ENCODE results near the gene JUND.

The JUND gene

DNA sequence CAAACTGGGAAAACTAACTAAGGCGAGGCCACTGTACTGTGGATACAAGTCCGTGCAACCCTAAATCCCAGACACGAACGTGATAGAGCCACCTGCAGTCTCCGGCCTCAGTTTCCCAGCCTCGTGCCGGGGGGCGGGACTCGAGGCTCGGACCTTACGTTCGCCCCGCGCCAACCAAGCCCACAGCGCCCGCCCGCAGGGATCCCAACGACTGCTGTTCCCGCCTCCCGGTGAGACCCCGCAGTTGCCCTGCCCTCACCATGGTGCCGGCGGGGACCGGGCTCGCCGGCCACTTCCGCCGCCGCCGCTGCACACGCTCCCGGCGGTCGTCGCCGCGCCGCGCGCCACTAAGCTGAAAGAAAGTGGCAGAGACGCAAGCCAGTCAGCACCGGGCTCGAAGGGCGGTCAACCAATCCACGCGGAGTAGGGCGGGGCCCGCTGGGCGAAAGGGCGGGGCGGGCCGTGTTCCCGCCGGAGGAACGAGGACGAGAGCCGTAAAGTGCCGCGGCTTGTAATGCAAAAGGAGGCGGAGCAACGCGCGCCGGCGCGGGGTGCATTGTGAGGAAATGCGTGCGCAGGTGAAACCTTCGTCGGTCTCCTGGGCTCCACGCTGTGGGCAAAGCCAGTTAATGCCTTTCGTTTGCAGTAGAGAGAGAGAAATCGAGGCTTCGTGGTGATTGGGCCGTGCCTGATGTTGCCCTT, 41.5 kb upstream of the JUND start, which contains the start of gene LSM4:
LSM4 (minus strand) TSS at position 318 of the 702 bp plus-strand sequence; CDS start at position 262, 56 bp downstream.
- Histone ChIP-seq H4K20me1 (ENCODE audit: insufficient read depth, low read length, poor library complexity, severe bottlenecking) (peaks cover 3% of the 10 kb centered on the region), H2AFZ (ENCODE audit: low read length) (peak within 1 kb of the TSS; percentile 87), H3K79me2 (ENCODE audit: insufficient read depth, low read length) (peaks cover 43% of the 10 kb centered on the region), H3F3A (ENCODE audit: low read depth) (peaks cover 10% of the 10 kb centered on the region), H3K36me3 (ENCODE audit: insufficient read depth, low read length) (no peaks in the 10 kb centered on the region), H3K4me3 (ENCODE audit: low read length, poor library complexity, severe bottlenecking) (peak within 1 kb of the TSS; percentile 89), H3K4me1 (ENCODE audit: insufficient read depth, low read length, poor library complexity, severe bottlenecking) (peaks cover 53% of the 10 kb centered on the region), H3K9ac (ENCODE audit: low read depth, low read length, poor library complexity, severe bottlenecking) (peak within 1 kb of the TSS; percentile 100), H3K4me2 (ENCODE audit: low read depth, low read length, poor library complexity, severe bottlenecking) (peak within 1 kb of the TSS; percentile 99), H3K9me2 (replicated peaks; ENCODE audit: low read depth, low read length) (no peaks in the 10 kb centered on the region), H3K9me3 (ENCODE audit: insufficient read depth, low read depth, low read length) (no peaks in the 10 kb centered on the region), H3K27me3 (ENCODE audit: insufficient read depth, low read length, poor library complexity, severe bottlenecking) (no peaks in the 10 kb centered on the region)
- TF ChIP-seq EZH2phosphoT487 (IDR thresholded peaks at IDR 0.05; ENCODE audit: borderline replicate concordance), result no peak
- TF ChIP-seq, protein P1, sequence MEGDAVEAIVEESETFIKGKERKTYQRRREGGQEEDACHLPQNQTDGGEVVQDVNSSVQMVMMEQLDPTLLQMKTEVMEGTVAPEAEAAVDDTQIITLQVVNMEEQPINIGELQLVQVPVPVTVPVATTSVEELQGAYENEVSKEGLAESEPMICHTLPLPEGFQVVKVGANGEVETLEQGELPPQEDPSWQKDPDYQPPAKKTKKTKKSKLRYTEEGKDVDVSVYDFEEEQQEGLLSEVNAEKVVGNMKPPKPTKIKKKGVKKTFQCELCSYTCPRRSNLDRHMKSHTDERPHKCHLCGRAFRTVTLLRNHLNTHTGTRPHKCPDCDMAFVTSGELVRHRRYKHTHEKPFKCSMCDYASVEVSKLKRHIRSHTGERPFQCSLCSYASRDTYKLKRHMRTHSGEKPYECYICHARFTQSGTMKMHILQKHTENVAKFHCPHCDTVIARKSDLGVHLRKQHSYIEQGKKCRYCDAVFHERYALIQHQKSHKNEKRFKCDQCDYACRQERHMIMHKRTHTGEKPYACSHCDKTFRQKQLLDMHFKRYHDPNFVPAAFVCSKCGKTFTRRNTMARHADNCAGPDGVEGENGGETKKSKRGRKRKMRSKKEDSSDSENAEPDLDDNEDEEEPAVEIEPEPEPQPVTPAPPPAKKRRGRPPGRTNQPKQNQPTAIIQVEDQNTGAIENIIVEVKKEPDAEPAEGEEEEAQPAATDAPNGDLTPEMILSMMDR (conservative IDR thresholded peaks at IDR 0.05; ENCODE audit: low read length), result peak; percentile 49

DNA sequence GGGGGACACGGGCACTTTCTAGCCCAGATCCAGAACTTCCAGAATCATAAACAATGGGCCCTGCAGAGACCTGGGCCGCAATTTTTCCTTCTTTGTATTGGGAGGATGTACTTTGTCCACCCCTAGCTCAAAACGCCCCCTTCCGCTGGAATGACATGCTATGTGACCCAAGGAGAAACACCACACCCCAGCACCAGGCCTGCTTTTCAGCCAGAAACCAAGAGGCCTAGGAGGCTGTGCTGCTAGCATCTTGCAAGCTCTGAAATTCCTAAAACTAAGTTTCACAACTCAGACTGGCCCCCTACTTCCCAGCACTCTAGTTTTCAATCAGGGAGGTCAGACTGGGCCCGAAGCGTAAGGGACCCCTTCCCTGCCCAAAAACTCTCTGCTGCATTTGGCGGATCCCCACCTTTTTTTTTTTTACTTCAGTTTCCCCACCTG, 40.9 kb upstream of the JUND start:
- no peaks in the 10 kb centered on the region for H3K27me3 ChIP-seq (ENCODE audit: insufficient read depth, low read length, poor library complexity, severe bottlenecking)
- H3K4me3 ChIP-seq (ENCODE audit: low read length, poor library complexity, severe bottlenecking), result peak overlapping the region; percentile 89
- H3F3A ChIP-seq (ENCODE audit: low read depth), result peaks cover 15% of the 10 kb centered on the region
- peak overlapping the region; percentile 100 for H3K9ac ChIP-seq (ENCODE audit: low read depth, low read length, poor library complexity, severe bottlenecking)
- peaks cover 43% of the 10 kb centered on the region for H3K79me2 ChIP-seq (ENCODE audit: insufficient read depth, low read length)
- no peaks in the 10 kb centered on the region for H3K9me2 ChIP-seq (replicated peaks; ENCODE audit: low read depth, low read length)
- H3K4me2 ChIP-seq (ENCODE audit: low read depth, low read length, poor library complexity, severe bottlenecking), result peak overlapping the region; percentile 99
- TF ChIP-seq, protein P1 (conservative IDR thresholded peaks at IDR 0.05; ENCODE audit: low read length), result peak; percentile 53
- TF ChIP-seq EZH2phosphoT487 (IDR thresholded peaks at IDR 0.05; ENCODE audit: borderline replicate concordance), result no peak
- H3K4me1 ChIP-seq (ENCODE audit: insufficient read depth, low read length, poor library complexity, severe bottlenecking), result peaks cover 59% of the 10 kb centered on the region
- no peaks in the 10 kb centered on the region for H3K36me3 ChIP-seq (ENCODE audit: insufficient read depth, low read length)
- peak overlapping the region; percentile 53; the same call in 1 of the 2 replicates for H2AFZ ChIP-seq (ENCODE audit: low read length)
- peaks cover 3% of the 10 kb centered on the region for H4K20me1 ChIP-seq (ENCODE audit: insufficient read depth, low read length, poor library complexity, severe bottlenecking)
- no peaks in the 10 kb centered on the region for H3K9me3 ChIP-seq (ENCODE audit: insufficient read depth, low read depth, low read length)

DNA sequence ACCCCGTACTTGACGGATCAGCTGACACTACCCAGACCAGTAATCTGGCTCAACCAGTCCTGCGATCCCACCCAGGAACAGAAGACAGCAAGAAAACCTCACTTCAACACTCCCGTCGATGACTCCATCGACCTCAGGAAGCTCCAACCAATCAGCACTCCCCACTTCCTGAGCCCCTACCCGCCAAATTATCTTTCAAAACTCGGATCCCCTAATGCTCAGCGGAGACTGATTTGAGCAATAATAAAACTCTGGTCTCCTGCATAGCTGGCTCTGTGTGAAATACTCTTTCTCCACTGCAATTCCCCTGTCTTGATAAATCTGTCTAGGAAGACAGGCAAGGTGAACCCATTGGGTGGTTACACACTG, 40.3 kb upstream of the JUND start:
- peaks cover 15% of the 10 kb centered on the region for H3F3A ChIP-seq (ENCODE audit: low read depth)
- no peaks in the 10 kb centered on the region for H3K27me3 ChIP-seq (ENCODE audit: insufficient read depth, low read length, poor library complexity, severe bottlenecking)
- H3K9me3 ChIP-seq (ENCODE audit: insufficient read depth, low read depth, low read length), result no peaks in the 10 kb centered on the region
- H3K4me3 ChIP-seq (ENCODE audit: low read length, poor library complexity, severe bottlenecking), result peak overlapping the region; percentile 89
- no peak overlapping the region for H2AFZ ChIP-seq (ENCODE audit: low read length)
- H3K4me2 ChIP-seq (ENCODE audit: low read depth, low read length, poor library complexity, severe bottlenecking), result peak overlapping the region; percentile 99
- peaks cover 3% of the 10 kb centered on the region for H4K20me1 ChIP-seq (ENCODE audit: insufficient read depth, low read length, poor library complexity, severe bottlenecking)
- no peaks in the 10 kb centered on the region for H3K9me2 ChIP-seq (replicated peaks; ENCODE audit: low read depth, low read length)
- peaks cover 60% of the 10 kb centered on the region for H3K4me1 ChIP-seq (ENCODE audit: insufficient read depth, low read length, poor library complexity, severe bottlenecking)
- TF ChIP-seq, protein P1 (conservative IDR thresholded peaks at IDR 0.05; ENCODE audit: low read length), result no peak
- TF ChIP-seq EZH2phosphoT487 (IDR thresholded peaks at IDR 0.05; ENCODE audit: borderline replicate concordance), result no peak
- no peaks in the 10 kb centered on the region for H3K36me3 ChIP-seq (ENCODE audit: insufficient read depth, low read length)
- peak overlapping the region; percentile 100 for H3K9ac ChIP-seq (ENCODE audit: low read depth, low read length, poor library complexity, severe bottlenecking)
- H3K79me2 ChIP-seq (ENCODE audit: insufficient read depth, low read length), result peaks cover 47% of the 10 kb centered on the region

Measured in Loucy (cell line).